NCI-H2196 treated with DMSO at 0.1 percent for 48 hours (cell line): ENCODE data around the gene GRK3.
"Not testable (repeated sequence)": the region's sequence is repeated elsewhere in the genome, so short reads cannot be mapped to it uniquely, and the experiment has no call there.

ENCODE experiments used
- DNase-seq: peaks from one replicate; lab custom pipeline; 2025; ENCODE audit not compliant: unreplicated experiment; lab: John Stamatoyannopoulos, UW

GRK3 gene

DNA sequence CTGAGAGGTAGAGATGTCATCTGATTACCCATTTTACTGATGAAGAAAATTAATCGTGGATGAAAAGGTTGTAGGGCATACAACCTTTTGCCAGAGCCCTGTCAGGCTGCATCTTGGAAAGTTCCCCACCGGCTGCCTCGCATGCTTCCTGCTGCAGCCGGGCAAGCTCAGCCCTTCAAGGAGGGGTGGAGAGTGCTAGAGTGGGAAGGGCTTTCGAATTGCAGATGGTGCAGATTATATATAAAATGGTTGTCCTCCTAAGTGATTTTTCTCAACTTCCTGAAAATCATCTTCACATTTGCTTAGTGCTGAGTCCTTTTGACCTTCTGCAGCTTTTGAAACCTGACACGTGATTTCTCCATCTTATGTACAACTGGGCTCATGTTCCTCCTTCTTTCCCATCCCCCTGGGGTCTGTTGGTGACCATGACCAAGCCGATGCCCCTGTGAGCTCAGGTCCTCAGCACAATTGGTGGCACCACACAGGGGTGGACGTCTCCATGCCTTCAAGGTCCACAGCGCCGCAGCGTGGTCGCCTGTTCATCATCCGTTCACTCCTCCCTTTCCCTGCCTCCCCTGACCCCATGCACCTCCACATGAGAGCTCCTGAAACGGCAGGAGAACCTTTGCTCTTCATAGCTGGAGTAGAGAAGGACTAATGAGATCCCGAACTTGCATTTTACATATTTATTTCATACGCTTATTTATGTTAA lies 129.9 kb downstream of the GRK3 start:
- DNase-seq: no peak

DNA sequence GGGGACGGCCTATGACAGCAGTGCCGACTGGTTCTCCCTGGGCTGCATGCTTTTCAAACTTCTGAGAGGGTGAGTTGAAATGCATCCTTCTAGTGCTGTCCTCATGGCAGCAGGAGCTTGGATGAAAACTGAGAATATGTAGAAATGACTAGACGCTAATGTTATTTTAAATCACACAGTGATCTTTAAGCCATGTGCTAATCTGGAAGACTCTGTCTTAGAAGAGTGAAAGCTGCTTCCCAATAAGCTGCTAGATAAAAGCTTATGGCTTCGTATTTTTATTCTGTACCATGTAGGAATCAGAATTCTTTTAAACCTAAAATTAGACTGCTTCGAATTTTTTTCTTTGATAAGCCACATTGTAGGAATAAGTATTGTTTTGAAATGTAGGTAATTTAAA lies 130.7 kb downstream of the GRK3 start:
- DNase-seq: no peak

DNA sequence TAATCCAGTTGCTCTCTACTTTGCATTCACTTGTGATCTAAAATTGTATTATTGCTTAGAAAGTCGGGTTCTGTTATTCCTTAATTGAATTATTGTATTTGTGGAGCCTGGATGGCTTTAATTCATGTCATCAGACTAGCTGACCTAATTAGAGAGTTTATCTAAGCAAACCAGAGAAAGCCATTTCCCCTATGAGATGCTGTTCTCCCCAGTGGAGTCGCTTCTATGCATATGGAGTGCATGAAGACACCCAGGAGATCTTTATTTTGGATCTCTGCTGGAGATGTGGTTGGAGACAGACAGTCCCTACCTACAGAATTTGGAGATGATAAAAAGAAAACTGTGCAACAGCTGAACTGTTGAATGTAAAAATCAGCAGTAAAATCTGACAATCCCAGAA lies 132.3 kb downstream of the GRK3 start:
- DNase-seq: no peak

DNA sequence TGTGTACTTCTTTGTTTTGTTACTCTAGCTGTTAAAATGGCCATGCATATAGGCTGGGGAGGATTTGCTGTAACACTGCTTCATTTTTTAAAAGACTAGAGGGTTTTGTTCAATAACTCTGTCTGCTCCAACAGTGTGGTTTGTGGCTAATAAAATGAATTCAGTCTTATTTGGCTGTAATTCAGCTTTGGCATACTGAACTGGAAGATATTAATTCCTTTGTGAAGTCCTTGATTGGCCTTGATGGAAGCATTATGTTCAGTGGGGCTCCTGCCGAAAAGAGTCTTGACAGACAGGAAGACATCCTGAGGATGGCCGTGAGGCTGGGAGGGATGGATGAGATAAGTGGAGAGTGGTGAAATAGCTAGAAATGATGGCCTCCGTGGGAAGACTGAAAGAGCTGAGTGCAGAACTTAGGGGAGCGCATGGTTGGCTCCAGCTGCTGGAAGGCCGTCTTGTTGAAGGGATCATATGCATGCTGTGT lies 132.7 kb downstream of the GRK3 start:
- no peak for DNase-seq

DNA sequence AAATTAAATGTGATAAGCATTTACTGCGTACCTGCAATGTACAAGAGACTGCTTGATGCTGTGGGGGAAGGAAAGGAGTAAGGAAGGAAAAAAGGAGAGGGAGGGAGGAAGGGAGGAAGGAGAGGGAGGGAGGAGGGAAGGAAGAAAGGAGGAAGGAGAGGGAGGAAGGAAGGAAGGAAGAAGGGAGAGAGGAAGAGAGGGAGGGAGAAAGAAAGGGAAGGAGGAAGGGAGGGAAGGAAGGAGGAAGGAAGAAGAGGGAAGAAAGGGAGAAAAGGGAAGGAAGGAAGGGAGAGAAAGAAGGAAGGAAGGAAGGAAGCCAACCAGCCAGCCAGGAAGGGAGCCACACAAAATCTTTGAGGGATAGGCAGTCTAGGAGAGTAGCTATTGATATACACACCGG lies 133.5 kb downstream of the GRK3 start:
- DNase-seq: no peak

DNA sequence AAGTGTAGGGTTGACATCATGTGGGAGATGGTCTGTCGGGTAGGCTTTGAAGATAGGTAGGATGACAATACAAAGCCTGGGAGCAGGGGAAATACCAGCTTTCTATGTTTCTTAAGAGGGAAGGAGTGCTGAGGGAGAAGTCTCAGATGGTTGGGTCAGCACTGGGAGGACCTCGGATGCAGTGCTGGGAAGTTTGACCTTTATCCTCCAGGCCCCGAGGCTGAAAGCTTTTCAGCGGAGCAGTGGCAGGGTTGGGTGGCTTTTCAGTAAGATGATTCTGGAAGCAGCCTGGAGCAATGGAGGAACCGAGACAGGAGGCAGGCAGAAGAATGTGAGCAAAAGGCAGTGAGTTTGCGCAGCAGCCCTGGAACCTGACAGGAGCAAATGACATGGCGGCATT lies 134.0 kb downstream of the GRK3 start:
- no peak for DNase-seq

DNA sequence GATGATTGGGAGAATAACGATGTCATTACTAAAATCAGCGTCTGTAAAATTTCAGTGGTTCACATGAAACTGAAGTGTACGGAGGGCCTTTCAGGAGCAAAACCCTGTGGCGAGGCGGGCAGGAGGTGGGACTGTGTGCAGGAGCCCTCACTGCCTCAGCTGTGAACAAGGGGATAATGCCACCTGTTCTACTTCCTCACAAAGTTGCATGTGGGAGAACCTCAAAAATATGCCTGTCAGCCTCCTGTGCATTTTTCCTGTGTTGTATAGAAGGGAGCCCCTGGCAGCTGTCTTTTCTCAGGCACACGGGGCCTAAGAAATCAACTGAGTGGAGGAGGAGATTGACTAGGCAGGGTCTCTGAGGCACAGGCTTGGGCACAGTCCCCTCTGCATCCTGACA lies 134.5 kb downstream of the GRK3 start:
- DNase-seq: no peak

DNA sequence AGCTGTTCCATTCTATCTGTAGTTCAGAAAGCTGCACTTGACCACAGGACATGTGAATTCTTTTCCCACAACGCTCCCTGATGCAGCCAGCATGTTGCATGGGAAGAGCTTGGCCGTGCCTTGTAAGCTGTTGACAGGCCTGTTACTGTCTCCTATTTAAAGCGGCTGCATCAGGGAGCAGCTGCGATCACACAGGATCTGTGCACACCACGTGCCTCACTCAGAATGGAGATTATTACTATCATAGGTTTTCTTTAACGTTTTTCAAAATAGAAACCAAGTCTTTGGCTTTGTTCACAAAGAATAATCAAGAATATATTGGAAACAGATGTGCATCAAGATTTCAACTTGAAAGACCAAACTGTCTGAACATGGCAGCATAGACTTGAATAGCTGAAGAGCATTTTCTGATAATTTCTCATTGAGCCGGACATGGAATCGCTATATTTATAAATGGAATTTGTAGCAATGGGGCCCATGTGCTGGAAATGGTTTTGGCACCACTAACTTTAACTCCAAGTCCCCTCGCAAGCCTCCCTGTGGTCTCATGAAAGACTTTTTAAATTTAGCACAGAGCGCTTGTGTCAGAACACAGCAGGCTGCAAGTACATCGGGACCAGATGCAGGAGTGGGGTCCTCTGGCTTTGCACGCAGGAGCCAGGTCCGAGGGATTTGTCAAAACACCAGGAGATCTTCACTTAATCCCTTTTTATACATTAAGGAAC lies 136.7 kb downstream of the GRK3 start:
- no peak for DNase-seq

DNA sequence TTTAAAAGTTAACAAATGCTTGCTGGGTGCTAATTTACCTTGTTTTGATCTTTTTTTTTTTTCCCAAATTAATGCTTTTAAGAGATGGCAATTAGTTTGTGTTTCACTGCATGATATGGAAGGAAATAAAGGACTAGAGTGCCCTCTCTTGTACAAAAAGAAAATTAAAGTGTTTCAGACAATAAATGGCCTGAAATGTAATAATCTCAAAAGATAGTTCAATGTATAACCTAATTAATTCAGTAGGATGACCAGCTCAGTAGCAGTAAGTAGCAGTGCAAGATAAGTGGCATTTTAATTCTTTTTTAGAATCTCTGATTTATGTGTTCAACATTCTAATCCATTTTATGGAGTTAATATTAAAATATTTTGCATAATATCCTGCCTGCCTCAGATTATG lies 137.6 kb downstream of the GRK3 start:
- no peak for DNase-seq

DNA sequence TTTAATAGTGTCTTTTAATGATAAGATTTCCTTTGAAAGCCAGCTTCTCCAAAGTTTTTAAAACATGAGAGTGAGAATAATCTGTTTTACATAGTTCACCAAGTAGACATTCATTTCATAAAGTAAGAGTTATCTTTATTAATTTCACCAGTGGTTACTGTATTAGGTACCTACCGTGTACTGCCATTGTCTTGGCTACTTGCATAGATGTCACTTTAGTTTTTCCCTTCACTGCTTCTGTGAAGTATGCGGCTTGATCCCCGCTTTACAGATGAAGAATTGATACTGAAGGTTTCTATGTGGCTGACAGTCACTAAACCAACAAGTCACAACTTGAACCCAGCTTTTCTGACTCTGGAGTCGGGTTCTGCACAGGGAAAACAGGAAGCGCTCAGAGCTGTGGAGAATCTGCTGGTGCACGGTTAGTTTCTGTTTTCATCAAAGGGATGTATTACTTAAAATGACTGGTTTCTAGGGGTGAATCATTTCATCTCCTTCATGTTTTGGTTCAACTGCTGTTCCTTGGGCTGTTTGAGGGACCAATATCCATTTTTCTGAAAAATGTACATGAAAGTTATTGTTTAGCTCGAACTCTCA lies 138.2 kb downstream of the GRK3 start:
- DNase-seq: no peak

DNA sequence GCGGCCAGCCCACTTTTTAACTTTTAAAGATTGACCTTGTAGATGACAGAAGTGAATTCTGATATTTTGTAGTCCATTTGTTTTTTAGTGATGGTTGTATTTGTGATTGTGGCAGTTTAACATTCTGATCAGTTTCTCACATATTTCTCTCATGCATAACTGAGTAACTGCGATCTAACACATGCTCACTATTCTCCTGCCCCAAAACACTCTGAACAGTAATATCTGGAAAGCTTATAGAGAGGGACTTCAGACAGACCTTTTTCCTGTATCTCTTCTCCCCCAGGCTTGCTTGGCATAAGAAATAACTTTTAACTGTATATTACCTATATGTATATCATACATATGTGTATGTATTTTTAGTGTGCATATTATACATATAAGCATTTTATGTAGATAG lies 140.2 kb downstream of the GRK3 start:
- DNase-seq: no peak

DNA sequence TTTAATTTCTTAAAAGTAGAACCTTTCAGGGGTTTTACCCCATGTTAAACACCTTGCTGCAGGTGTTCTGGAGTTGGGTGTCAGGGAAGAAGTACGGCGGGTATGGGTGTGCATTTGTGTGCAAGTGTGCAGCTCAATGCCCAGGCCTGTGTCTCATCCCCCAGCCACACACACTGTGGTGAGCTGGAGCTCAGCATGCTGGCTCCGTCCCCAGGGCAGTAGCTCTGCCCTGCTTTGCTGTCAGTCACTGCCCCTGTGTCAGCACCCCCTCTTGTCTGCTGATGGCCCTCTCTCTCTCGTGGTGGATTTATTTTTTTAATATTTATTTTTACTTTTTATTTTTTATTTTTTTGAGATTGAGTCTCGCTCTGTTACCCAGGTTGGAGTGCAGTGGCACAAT lies 141.7 kb downstream of the GRK3 start:
- no peak for DNase-seq

DNA sequence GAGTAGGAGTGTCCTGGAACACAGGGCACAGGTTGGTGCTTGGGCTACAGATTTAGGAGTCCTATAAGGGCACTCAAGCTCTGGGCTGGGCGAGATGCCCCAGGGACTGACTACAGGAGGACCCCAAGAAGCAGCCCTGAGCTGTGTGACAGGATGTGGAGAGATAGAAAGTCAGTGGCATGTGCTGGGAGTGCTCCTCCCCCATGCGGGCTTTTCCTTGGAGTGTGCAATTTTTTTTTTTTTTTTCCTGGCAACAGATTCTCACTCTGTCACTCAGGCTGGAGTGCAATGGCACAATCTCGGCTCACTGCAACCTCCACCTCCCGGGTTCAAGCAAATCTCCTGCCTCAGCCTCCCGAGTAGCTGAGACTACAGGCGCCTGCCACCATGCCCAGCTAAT lies 144.0 kb downstream of the GRK3 start:
- DNase-seq: not testable (repeated sequence)

DNA sequence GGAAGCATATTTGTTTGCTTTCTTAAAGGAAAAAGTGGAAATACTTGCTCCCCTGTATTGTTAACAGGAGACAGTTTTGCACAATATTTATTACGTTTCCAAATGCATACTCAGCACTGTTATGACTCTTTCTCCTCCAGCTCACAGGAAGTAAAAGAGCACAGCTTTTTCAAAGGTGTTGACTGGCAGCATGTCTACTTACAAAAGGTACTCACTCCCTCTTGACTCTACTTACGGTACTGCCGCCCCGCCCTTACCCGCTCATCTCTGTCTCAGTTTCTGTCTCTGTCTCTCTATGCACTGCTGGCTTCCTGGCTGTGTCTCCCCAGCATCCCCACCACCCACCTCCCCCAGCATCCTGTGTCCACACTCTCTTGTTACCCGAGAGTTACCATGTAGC lies 145.3 kb downstream of the GRK3 start:
- DNase-seq: no peak

DNA sequence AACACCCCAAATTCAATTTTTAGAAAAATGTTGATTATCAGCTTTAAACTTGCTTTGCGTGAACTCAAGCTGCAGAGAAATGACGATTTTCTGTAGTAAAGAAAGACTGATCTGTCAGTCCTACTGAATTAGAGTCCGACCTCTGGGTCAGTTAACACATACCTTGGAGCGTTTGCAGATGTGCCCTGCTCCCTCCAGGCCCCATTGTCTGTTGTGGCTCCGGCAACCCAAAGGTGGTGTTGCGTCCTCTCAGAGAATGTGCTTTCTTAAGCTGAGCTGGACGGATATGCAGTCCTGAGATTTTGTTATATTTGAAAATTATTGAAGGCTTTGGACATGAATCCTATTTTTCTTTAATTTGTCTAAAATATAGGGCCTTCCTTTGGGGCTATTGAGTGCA lies 146.0 kb downstream of the GRK3 start:
- no peak for DNase-seq

DNA sequence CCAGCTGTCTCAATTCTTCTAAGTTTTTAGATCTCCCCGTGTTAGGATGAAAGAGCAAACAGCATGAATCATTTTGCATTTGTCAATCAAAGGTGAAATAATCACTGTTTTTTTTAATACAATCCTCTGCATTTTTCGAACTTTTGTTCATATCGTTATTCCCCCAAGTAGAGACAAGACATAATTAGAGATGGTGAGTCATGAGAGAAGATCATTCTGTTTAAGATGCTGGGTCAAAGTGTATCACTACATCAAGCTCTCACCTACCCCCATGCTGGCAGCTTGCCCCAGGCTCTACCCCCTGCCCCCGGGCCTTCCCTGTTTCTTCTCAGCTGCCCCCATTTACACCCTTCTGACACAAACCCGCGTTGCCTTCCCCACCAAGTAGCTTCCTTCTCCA lies 147.0 kb downstream of the GRK3 start:
- no peak for DNase-seq

DNA sequence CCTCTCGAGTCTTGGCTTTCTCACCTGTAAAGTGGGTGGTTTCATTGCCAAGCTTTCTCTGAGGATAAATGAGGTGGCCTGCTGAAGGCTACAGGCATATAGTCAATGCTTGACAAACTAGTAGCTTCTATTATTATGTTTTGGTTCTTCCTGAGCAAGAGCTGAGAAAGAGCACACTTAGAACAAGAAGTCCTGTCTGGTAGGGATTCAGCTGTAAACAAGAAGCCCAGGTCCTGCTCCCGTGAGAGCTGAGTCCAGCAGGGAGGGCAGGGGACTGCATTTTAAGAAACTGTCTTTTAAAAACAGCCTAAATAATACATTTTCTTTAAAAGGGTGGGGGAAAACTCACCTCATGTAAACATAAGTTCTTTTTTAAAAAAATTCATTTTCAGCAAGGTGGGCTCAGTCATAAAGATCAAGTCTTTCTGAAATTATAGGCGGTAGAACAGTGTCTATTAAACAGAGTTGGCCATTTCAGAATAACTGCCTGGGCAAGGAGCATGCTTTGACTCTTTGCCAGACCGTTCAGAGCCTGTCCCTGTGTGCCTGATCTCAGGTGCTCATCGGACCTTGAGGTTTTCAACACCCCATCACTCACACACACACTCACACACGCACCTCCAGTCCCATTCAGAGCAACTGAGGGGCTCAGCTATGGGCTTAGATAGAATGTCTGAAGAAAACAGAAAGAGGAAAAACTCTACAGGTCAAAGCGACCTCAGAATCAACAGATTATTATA lies 148.4 kb downstream of the GRK3 start:
- no peak for DNase-seq

DNA sequence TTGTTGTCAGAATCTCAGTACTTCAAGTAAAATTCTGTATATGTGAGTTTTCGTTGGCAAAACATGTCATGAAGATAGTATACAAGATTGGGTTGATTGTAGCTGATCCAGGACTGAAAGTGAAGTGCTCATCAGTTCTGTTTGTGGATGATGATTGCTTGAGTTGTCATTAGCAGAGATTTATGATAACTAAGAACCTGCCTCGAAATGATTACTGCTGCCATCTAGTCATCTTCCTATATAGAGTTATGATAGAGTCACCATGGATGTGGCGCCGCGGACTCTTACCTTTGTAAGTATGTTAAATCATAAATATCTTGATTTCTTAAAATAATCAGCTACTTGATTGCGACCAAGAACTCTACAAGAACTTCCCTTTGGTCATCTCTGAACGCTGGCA lies 149.6 kb downstream of the GRK3 start:
- no peak for DNase-seq

DNA sequence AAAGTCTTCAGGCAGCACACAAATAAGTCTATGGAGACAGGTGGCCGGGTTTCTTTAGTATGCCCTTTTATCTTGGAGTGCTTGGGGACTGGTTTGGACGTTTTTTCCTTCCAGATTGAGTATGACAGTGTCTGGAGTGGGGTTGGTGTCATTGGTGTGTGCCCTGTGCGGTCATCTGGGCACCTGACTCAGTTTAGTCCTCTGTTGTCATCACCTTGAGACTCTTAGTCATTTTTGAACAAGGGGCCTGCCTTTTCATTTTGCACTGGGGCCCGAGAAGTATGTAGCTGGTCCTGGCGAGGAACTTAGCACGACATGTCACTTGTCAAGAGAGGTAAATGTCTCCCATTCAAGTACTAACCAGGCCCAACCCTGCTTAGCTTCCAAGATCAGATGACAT lies 150.3 kb downstream of the GRK3 start:
- no peak for DNase-seq

DNA sequence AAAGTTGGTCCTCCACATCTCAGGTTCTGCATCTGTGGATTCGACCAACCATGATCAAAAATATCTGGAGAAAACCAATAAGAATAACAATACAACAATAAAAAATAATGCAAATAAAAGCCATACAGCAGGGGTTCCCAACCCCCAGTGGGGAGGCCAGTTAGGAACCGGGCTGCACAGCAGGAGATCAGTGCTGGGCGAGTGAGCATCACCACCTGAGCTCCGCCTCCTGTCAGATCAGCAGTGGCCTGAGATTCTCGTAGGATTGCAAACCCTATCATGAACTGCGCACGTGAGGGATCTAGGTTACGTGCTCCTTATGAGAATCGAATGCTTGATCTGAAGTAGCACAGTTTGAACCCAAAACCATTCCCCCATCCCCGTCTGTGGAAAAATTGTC lies 152.2 kb downstream of the GRK3 start:
- DNase-seq: no peak

DNA sequence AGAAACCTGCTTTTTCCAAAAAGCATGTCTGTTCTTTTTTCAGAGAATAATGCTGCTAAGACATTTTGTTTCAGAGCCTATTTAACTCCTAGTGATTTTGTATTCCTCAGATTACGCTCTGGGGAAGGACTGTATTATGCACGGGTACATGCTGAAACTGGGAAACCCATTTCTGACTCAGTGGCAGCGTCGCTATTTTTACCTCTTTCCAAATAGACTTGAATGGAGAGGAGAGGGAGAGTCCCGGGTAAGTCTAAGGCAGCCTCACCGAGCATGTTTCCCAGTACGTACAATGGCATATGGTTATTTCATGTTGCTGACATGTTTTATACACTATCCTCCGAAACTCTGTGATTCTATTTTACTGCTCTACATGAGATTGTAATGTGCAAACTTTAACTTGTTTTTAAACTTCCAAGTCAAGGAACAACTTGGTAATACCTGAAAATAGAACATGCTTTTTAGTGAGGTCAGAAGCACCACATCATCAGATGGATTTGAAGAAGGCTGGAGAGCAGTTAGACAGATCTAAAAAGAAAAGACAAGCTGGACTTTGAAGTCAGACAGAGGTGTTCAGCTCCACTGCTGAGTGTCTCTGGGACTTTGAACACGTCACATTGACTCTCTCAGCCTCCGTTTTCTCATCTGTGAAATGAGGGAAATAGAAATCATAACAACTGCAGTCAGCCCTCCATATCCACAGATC lies 153.8 kb downstream of the GRK3 start:
- DNase-seq: no peak
